Measurements from ENCODE around the gene VASN.

GRCh38 chr16:4426722-4427372 lies 55.2 kb downstream of the VASN start:
- no peak for TF ChIP-seq ZNF274 (IDR thresholded peaks at IDR 0.05; ENCODE audit: low read depth, low read length)
- no peak for TF ChIP-seq SUZ12 (IDR thresholded peaks at IDR 0.05; ENCODE audit: extremely low read depth, insufficient read depth, insufficient read length)
